Fibroblast of upper back skin (primary cell): ENCODE measurements around the gene P2RX1.

Experiments used
- DNase-seq: peaks from one replicate; pipeline ENCODE4 v3.0.0-alpha.2; 2013

P2RX1 gene

DNA sequence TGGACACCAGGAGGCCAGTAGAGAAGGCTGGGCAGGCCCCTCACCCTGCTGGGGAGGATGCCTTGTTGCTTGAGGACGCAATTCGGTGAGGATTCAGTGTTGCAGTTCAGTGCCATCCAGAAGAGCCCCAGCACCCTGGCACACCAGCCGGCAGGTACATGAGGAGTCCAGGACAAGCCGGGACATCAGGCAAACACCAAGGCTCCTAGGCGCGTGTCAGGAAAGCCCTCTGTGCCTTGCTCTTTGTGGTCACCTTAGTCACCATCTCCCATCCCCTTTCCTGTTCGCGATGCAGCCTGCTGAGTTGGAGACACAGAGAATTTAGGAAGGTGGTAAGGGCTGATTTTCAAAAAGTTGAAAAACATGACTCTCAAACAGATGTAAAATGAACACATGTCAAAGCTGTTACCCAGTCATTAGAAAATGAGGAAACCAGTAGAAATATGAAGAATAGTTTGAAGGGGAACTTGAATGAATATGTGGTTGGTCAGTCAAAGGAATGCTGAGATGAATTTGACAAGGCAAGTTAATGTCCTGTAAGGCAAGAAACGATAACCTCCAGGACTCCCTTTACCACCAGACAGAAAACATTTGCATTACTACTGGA, 67.9 kb downstream of the P2RX1 start:
- DNase-seq = no peak

DNA sequence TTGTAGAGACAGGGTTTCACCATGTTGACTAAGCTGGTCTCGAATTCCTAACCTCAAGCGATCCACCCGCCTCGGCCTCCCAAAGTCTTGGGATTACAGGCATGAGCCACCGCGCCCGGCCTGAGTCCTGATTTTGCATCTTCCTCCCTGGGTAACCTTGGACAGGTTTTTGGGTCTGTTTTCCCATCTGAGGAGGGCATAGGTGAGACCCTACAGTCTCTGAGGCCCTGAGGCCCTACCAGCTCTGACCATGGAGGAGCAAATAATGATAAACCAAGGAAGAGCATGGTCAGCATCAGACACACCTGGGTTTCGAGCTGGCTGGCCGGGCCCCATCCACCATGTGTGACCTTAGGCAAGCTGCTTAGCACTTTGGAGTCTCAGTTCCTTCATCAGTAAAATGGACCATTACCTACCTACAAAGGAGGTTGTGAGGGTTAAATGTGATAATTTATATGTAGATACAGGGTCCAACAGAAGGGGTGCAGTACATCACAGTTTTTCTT, 69.0 kb downstream of the P2RX1 start:
- DNase-seq = no peak
